Tibial nerve (tissue), 4 donors: ENCODE results near the gene NANOG. TPM values are rescaled to one million over a fixed set of nuclear protein-coding genes. Genes with fewer than 3 reads are reported as not detected.
"Not testable (repeated sequence)": the region's sequence is repeated elsewhere in the genome, so short reads cannot be mapped to it uniquely, and the experiment has no call there.

Experiments
- DNase-seq, 2 donors: peaks; one replicate each; pipeline ENCODE4 v3.0.0-alpha.2; 2019; ENCODE audit warnings: low spot score in 2 of 2
- H3K27ac ChIP-seq, 4 donors: fragments of 200-600 bp; sonication (generic) in 3 of 4; one replicate each; pipeline ENCODE4 v1.5.1; 2017 to 2019; ENCODE audit warnings: mild to moderate bottlenecking in 1 of 4
- H3K27me3 ChIP-seq, 2 donors: fragments of 200-600 bp; sonication (generic) in 1 of 2; one replicate each; pipeline versions ENCODE4 v1.5.1 to v1.6.0; 2017 to 2019
- H3K36me3 ChIP-seq, 3 donors: fragments of 200-600 bp; sonication (generic); one replicate each; pipeline ENCODE4 v1.5.1; 2018 to 2019
- H3K4me1 ChIP-seq, 4 donors: fragments of 200-600 bp; sonication (generic) in 3 of 4; one replicate each; pipeline ENCODE4 v1.5.1; 2017 to 2019
- H3K4me3 ChIP-seq, 4 donors: fragments of 200-600 bp; sonication (generic) in 3 of 4; one replicate each; pipeline ENCODE4 v1.5.1; 2017 to 2019; ENCODE audit warnings: mild to moderate bottlenecking in 1 of 4, moderate library complexity in 1 of 4
- H3K9me3 ChIP-seq, 4 donors: fragments of 200-600 bp; sonication (generic) in 3 of 4; one replicate each; pipeline ENCODE4 v1.5.1; 2017 to 2019
- CTCF ChIP-seq, 5 experiments: fragments of 200-600 bp in 3 of 5; fragments of 450-650 bp in 2 of 5; sonication (generic) in 3 of 5; IDR thresholded peaks; one replicate each; pipeline ENCODE4 v1.5.1; 2016 to 2019; ENCODE audit warnings: antibody characterized with exemption in 5 of 5, mild to moderate bottlenecking in 3 of 5, moderate library complexity in 2 of 5
- EP300 ChIP-seq, 2 donors: sonication (generic); formaldehyde crosslinking; IDR thresholded peaks; one replicate each; pipeline ENCODE4 v1.6.1; 2017; ENCODE audit warnings: antibody characterized with exemption in 2 of 2, mild to moderate bottlenecking in 1 of 2
- POLR2A ChIP-seq, 2 donors: fragments of 450-650 bp; IDR thresholded peaks; one replicate each; pipeline ENCODE4 v1.6.1; 2017; ENCODE audit warnings: antibody characterized with exemption in 2 of 2, mild to moderate bottlenecking in 2 of 2, moderate library complexity in 2 of 2
- WGBS, 2 donors: methylation state at CpG; one replicate each; pipeline ENCODE4 v1.1.5; 2018; 5-methylcytosine and 5-hydroxymethylcytosine counted together
- total RNA-seq, 4 donors: library from RNA; depleted of rRNA; stranded (reverse); fragments of >200 nt; gene quantifications; one replicate each; pipeline ENCODE4 v1.1.0, GENCODE V29; 2016

The NANOG gene
- total RNA-seq, result under 1 TPM in 3 of 4 donors, not detected in 1; 0.20 to 0.87 (median 0.84) TPM

DNA sequence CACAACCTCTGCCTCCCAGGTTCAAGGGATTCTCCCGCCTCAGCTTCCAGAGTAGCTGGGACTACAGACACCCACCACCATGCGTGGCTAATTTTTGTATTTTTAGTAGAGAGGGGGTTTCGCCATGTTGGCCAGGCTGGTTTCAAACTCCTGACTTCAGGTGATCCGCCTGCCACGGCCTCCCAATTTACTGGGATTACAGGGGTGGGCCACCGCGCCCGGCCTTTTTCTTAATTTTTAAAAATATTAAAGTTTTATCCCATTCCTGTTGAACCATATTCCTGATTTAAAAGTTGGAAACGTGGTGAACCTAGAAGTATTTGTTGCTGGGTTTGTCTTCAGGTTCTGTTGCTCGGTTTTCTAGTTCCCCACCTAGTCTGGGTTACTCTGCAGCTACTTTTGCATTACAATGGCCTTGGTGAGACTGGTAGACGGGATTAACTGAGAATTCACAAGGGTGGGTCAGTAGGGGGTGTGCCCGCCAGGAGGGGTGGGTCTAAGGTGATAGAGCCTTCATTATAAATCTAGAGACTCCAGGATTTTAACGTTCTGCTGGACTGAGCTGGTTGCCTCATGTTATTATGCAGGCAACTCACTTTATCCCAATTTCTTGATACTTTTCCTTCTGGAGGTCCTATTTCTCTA lies at the start of gene NANOG:
TSS of gene NANOG (plus strand) at position 519 of the 645 bp plus-strand sequence. CDS start 213 bp downstream, outside the sequence.
- H3K4me3 ChIP-seq, H3K36me3 ChIP-seq, H3K4me1 ChIP-seq, H3K27me3 ChIP-seq, H3K27ac ChIP-seq, H3K9me3 ChIP-seq, DNase-seq: not testable (repeated sequence)
- WGBS, 2 donors, result 72 to 76% methylated on average over 13 of the region's 13 CpGs

- 76 to 78% methylated on average over 5 of the region's 5 CpGs for WGBS, 2 donors
- TF ChIP-seq POLR2A (IDR thresholded peaks at IDR 0.05), result no peak
- no peak for TF ChIP-seq CTCF (IDR thresholded peaks at IDR 0.05)
- TF ChIP-seq EP300 (IDR thresholded peaks at IDR 0.05), result no peak
- Histone ChIP-seq H3K9me3 (peaks cover 0 to 20% (median 0%) of the 10 kb centered on the region in 4 donors), H3K27ac (no peak within 1 kb of the TSS), H3K4me1 (no peaks in the 10 kb centered on the region), H3K36me3 (no peaks in the 10 kb centered on the region), H3K27me3 (no peaks in the 10 kb centered on the region), H3K4me3 (no peak within 1 kb of the TSS)
- no peak for DNase-seq
These were observed 42.0 kb upstream of the NANOG start, which contains the start of gene CLEC4C for GRCh38 chr12:7747246-7747645. CLEC4C (minus strand) TSS chr12:7747375; CDS start chr12:7747348, 27 bp downstream.

GRCh38 chr12:7748852-7749251 lies 40.4 kb upstream of the NANOG start:
- peaks cover 0 to 16% (median 0%) of the 10 kb centered on the region in 4 donors for H3K9me3 ChIP-seq
- no peaks in the 10 kb centered on the region for H3K36me3 ChIP-seq
- no peak overlapping the region for H3K4me3 ChIP-seq
- DNase-seq, result no peak
- H3K27ac ChIP-seq, result no peak overlapping the region
- TF ChIP-seq POLR2A (IDR thresholded peaks at IDR 0.05), result no peak
- no peak for TF ChIP-seq CTCF (IDR thresholded peaks at IDR 0.05)
- TF ChIP-seq EP300 (IDR thresholded peaks at IDR 0.05), result no peak
- WGBS, 2 donors, result 44 to 47% methylated on average over 4 of the region's 4 CpGs
- H3K27me3 ChIP-seq, result no peaks in the 10 kb centered on the region
- H3K4me1 ChIP-seq, result no peaks in the 10 kb centered on the region

GRCh38 chr12:7749442-7749841 lies 39.8 kb upstream of the NANOG start:
- Histone ChIP-seq H3K9me3 (peaks cover 0 to 14% (median 0%) of the 10 kb centered on the region in 4 donors), H3K4me3 (no peak overlapping the region), H3K4me1 (no peaks in the 10 kb centered on the region), H3K27me3 (no peaks in the 10 kb centered on the region), H3K36me3 (no peaks in the 10 kb centered on the region), H3K27ac (no peak overlapping the region)
- WGBS, 2 donors, result 83 to 85% methylated on average over 8 of the region's 8 CpGs
- DNase-seq, result no peak
- no peak for TF ChIP-seq EP300 (IDR thresholded peaks at IDR 0.05)

DNA sequence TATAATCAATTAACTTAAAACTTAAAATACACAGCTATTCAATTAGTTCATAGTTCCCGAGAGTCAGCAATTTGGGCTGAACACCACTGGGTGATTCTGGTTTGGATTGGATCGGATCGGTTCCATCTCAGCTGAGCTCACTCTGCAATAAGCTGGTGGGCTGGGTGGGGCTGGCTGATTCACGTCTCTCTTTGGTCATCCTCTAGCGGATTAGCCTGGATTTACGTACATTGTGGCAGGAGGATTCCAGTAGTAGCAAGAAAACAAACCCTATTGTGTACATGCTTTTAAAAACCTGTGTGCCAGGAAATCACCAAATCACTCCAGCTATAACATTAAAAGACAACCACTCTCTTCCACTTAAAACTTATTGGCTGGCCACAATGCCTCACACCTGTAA lies 38.9 kb upstream of the NANOG start:
- Histone ChIP-seq H3K27ac (no peak overlapping the region), H3K27me3 (no peaks in the 10 kb centered on the region), H3K9me3 (peaks cover 0 to 14% (median 0%) of the 10 kb centered on the region in 4 donors), H3K4me3 (no peak overlapping the region), H3K4me1 (no peaks in the 10 kb centered on the region), H3K36me3 (no peaks in the 10 kb centered on the region)
- no peak for DNase-seq
- TF ChIP-seq CTCF (IDR thresholded peaks at IDR 0.05) (no peak), EP300 (IDR thresholded peaks at IDR 0.05) (no peak)
- 83 to 85% methylated on average over 6 of the region's 6 CpGs for WGBS, 2 donors

- H3K36me3 ChIP-seq, result no peaks in the 10 kb centered on the region
- H3K9me3 ChIP-seq, result peaks cover 0 to 11% (median 0%) of the 10 kb centered on the region in 4 donors
- H3K27ac ChIP-seq, result no peak overlapping the region
- DNase-seq, result no peak
- WGBS, 2 donors, result 84 to 85% methylated on average over 20 of the region's 20 CpGs
- no peak for TF ChIP-seq CTCF (IDR thresholded peaks at IDR 0.05)
- no peak for TF ChIP-seq EP300 (IDR thresholded peaks at IDR 0.05)
- no peak for TF ChIP-seq POLR2A (IDR thresholded peaks at IDR 0.05)
- no peaks in the 10 kb centered on the region for H3K27me3 ChIP-seq
- no peaks in the 10 kb centered on the region for H3K4me1 ChIP-seq
- H3K4me3 ChIP-seq, result no peak overlapping the region
These were observed 37.8 kb upstream of the NANOG start for GRCh38 chr12:7751394-7751793.

GRCh38 chr12:7751941-7752922 lies 37.0 kb upstream of the NANOG start:
- H3K4me3 ChIP-seq, H3K4me1 ChIP-seq, H3K36me3 ChIP-seq, DNase-seq, H3K9me3 ChIP-seq, H3K27ac ChIP-seq, H3K27me3 ChIP-seq: not testable (repeated sequence)
- 90 to 93% methylated on average over 25 to 46 of the region's 48 CpGs for WGBS, 2 donors

DNA sequence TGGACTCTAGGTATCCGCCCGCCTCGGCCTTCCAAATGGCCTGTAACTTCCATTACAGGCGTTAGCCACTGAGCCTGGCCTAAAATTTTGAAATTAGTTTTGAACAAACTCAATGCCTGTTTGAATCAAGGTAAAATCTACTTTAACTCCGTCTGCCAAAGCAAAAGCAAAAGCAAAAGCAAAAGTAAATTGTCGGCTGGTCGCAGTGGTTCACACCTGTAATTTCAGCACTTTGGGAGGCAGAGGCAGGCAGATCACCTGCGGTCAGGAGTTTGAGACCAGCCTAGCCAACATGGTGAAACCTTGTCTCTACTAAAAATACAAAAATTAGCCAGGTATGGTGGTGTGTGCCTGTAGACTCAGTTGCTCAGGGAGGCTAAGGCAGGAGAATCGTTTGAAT lies 33.5 kb upstream of the NANOG start:
- DNase-seq, H3K4me1 ChIP-seq, H3K36me3 ChIP-seq, H3K27ac ChIP-seq, H3K27me3 ChIP-seq, H3K9me3 ChIP-seq, H3K4me3 ChIP-seq: not testable (repeated sequence)
- WGBS, 2 donors, result 86 to 92% methylated on average over 9 of the region's 9 CpGs
